ENCODE results near the gene TMEM135.
"Not testable (repeated sequence)": the region's sequence is repeated elsewhere in the genome, so short reads cannot be mapped to it uniquely, and the experiment has no call there.

The TMEM135 gene

DNA sequence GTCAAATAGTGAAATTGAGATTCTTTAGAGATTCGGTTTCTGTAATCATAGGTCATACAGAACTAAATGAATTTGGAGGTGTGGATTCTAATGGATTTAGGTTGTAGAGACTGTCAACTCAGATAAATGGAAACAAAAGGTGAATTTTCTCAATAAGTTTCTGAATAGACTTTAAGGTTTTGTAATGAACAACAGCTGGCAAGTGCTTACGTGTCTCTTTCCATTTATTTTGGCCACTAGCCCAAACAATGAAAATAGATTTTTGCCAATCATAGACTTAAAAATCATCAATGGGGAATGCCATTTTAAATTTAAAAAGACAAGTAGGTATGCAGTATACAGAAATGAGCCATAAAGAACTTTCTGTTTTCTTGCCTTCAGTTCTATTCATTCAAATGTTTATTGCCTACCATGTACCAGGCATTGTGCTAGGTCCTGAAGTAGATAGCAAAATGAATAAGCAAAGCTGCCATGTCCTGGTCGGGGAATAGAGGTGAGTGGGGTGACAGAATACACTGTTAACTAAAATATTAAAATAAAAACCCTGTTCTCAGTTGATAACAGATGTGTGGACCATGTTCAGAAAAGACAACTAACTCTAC lies 16.9 kb upstream of the TMEM135 start:
- DNase-seq (ENCODE audit: low read depth): no peak

DNA sequence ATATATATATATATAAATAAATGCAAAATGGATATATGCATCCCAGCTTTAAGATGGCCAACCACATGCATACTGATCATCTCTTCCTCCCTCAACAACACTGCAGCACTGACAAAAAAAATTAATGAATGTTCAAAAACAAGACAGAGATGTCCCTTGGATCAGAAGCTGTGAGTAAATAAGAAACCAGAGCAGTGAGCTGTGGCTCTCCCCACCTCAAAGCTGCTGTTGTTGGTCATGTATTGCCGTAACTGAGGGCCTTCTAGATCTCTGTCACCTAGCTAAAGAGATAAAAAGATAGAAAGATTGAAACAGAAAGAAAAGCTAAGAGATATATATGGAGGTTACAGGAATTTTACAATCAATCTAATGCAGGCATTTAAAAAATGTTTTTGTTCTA lies 15.5 kb upstream of the TMEM135 start:
- DNase-seq (ENCODE audit: low read depth): no peak

GRCh38 chr11:87022738-87023137 lies 15.0 kb upstream of the TMEM135 start:
- no peak for DNase-seq (ENCODE audit: low read depth)

DNA sequence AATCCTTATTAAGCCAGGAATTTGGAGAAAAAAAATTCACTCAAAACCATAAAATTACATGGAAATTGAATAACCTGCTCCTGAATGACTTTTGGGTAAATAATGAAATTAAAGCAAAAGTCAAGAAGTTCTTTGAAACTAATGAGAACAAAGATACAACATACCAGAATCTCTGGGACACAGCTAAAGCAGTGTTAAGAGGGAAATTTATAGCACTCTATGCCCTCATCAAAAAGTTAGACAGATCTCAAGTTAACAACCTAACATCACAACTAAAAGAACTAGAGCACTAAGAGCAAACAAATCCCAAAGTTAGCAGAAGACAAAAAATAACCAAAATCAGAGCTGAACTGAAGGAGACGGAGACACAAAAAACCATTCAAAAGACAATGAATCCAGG lies 11.3 kb upstream of the TMEM135 start:
- DNase-seq (ENCODE audit: low read depth): not testable (repeated sequence)

DNA sequence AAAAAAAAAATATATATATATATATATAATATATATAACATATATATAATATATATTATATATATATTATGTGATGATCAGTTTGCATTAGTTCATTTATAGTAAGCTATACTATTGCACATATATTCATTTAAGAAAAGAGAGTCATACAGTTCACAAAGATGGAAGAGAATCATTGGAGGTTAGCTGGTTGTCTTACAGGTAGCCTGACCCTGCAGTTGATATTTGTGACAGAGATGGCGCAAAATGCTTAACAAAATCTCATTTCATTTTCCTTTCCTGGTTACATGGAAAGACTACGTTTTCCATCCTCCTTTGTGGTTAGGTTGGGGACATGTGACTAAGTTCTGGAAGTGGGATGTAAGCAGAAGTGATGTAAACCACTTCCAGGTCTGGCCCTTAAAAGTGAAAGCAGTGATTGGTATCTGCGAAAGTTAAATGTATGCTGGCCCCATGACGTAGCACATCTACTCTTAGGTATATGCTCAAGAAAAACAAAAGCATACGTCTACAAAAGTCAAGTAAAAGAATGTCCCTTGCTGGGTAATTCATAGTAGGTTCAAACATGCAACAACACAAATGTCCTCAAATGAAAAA lies 7.2 kb upstream of the TMEM135 start:
- no peak for DNase-seq (ENCODE audit: low read depth)

DNA sequence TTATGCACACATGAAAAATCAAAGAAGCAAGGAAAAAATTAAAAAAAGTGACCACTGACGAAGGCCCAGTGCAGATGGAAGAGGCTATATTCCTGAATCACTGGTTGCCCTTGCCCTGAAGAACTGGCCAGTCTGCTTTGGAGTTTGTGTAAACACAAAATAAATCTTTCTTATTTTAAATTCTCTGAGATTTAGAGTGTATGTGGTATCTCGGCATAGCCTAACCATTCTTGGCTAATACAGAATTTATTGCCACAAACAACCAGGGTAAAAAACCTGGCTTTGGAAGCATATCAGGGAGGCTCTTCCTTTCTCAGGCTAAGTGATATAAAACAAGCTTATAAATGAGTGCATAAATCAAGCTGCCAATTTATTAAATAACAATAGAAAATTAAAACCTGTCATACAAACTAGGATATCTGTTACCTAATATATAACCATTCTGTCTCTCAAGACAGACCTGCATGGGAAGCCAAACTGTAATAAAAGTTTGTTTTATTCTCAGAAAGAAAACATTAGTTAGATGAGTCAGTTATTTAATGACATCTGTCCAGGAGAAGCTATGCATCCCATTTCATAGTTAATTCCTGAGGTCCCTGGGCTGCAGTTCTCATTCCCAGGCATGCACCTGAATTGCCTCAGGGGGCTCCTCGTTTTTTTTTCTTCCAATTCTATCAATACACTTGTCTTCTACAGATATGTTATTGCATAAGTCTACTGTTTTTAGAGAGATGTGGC lies 6.1 kb upstream of the TMEM135 start:
- no peak for DNase-seq (ENCODE audit: low read depth)

DNA sequence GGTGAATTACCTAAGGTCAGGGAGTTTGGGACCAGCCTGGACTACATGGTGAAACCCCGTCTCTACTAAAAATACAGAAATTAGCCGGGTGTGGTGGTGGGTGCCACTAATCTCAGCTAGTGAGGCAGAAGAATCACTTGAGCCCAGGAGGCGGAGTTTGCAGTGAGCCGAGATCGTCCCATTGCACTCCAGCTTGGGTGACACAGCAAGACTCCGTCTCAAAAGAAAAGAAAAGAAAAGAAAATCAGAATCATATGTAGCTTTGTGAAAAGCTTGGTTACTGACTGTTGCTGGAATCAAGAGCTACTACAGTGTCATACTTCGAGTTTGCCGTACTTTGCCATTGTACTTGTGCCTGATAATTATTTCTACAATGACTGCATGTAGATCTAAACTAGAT lies 4.2 kb upstream of the TMEM135 start:
- DNase-seq (ENCODE audit: low read depth): no peak

DNA sequence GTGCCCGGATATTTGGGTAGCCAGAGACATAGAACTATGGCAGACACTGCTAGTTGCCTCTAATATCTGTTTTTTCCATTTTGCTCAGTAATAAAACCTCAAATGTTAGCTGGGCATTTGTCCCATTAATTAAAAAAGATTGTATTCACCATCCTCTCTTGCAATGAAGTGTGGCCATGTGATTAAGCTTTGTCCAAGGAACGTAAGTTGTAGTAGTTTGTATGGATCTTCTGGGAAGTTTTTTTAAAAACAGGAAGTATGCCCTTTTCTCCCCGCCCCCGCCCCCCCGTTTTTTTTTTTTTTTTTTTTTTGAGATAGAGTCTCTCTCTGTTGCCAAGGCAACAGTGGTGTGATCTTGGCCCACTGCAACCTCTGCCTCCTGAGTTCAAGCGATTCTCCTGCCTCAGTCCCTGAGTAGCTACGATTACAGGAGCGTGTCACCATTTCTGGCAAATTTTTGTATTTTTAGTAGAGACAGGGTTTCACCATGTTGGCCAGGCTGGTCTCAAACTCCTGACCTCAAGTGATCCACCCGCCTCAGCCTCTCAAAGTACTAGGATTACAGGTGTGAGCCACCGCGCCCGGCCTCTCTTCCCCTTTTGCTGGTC lies 1.7 kb upstream of the TMEM135 start:
- DNase-seq (ENCODE audit: low read depth): no peak

- DNase-seq (ENCODE audit: low read depth): no peak
Observed at GRCh38 chr11:87036756-87037449, 831 bp upstream of the TMEM135 start.

GRCh38 chr11:87038235-87038977 lies 672 bp downstream of the TMEM135 start:
- DNase-seq (ENCODE audit: low read depth): no peak

DNA sequence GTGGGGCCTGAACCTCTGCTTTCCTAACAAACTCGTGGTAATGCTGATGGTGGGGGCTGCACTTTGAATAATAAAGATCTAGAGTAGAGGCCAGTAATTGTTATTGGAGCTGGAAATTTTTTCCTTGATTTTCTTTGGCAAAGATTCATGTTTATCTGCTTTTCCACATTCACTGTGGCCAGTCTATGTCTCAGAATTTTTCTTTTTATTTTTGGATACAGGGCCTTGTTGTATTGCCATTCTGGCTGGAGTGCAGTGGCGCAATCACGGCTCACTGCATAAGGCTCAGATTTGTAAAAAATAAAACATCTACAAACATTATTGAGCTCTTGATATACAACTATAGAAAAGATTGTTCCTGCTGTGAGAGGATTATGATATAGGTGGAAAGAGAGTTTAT lies 1.6 kb downstream of the TMEM135 start:
- DNase-seq (ENCODE audit: low read depth): no peak

GRCh38 chr11:87043894-87044293 lies 6.2 kb downstream of the TMEM135 start:
- DNase-seq (ENCODE audit: low read depth): no peak

- DNase-seq (ENCODE audit: low read depth): no peak
Observed at GRCh38 chr11:87046824-87047223, 9.1 kb downstream of the TMEM135 start.

DNA sequence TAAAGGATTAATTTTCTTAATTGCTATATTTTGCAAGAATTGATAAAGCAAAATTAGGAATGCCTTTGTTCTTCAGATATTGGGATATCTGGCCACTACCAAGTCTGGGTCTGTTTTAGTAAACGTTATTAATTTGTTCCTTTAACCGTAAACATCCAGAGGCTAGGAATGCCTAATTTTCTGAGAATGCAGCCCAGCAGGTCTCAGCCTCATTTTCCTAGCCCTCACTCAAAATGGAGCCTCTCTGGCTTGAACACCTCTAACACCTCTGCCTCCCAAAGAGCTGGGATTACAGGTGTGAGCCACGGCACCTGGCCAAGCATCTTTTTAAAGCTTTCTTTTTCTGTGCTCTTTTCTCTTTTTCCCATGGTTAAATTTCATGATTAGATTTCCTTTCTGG lies 18.4 kb downstream of the TMEM135 start:
- no peak for DNase-seq (ENCODE audit: low read depth)

DNA sequence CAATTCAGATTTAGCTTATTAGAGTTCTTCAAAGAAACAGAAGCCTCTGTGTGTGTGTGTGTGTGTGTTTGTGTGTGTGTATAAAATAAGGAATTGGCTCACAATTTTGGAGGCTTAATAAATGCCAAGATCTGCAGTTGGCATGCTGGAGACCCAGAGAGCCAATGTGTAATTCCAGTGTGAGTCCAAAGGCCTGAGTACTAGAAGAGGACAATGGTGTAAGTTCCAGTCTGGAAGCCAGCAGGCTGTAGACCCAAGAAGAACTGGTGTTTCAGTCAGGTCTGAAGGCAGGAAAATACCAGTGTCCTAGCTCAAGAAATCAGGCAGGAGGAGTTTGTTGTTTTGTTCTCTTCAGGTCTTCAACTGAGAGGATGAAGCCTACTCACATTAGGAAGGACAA lies 20.0 kb downstream of the TMEM135 start:
- DNase-seq (ENCODE audit: low read depth): no peak

GRCh38 chr11:87059596-87060390 lies 22.1 kb downstream of the TMEM135 start:
- no peak for DNase-seq (ENCODE audit: low read depth)

GRCh38 chr11:87061766-87062165 lies 24.0 kb downstream of the TMEM135 start:
- DNase-seq (ENCODE audit: low read depth): no peak

- no peak for DNase-seq (ENCODE audit: low read depth)
Observed at GRCh38 chr11:87063982-87064381, 26.2 kb downstream of the TMEM135 start.

DNA sequence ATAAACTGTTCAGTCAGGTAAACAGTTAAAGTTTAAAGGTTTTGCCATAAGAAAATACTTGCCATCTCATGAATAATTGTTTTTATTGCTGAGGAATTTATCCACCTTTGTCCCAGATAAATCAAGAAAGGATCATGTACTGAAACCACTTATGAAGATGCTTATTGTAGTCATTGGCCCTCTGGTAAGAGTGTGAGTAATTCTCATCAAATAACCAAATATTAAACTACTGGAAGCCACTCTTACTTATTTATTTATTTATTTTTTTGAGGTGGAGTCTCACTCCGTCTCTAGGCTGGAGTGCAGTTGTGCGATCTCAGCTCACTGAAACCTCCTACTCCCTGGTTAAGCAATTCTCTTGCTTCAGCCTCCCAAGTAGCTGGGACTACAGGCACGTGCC lies 35.1 kb downstream of the TMEM135 start:
- DNase-seq (ENCODE audit: low read depth): no peak

- no peak for DNase-seq (ENCODE audit: low read depth)
Observed at GRCh38 chr11:87076260-87076783, 38.6 kb downstream of the TMEM135 start.
